Activated naive CD4-positive, alpha-beta T cell treated with anti-CD3 and anti-CD28 coated beads, Interleukin-2, amount 50 U/mL, for 16 hours (primary cell): ENCODE measurements around the gene DMD.

Experiments used
- DNase-seq: peaks from one replicate; pipeline ENCODE4 v3.0.0-alpha.2; 2020

The DMD gene

DNA sequence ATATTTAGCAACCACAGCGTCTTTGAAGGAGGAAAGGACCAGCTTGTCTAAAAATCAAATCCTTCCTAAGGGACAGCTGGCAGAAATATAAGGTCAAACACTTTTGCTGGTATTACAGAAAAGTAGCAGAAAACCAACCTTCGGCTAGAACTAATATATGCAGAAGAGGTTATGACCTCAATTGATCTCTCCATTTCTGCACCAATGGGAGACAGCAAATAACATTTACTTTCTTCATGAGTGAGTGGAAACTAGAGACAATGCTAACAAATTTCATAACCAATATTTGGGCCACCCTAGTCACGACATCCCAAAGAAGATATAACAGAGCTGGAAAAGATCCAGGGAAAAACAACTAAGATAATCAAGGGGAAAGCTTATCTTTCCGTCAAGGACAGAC is 1892.5 kb downstream of the DMD start:
- DNase-seq = no peak

DNA sequence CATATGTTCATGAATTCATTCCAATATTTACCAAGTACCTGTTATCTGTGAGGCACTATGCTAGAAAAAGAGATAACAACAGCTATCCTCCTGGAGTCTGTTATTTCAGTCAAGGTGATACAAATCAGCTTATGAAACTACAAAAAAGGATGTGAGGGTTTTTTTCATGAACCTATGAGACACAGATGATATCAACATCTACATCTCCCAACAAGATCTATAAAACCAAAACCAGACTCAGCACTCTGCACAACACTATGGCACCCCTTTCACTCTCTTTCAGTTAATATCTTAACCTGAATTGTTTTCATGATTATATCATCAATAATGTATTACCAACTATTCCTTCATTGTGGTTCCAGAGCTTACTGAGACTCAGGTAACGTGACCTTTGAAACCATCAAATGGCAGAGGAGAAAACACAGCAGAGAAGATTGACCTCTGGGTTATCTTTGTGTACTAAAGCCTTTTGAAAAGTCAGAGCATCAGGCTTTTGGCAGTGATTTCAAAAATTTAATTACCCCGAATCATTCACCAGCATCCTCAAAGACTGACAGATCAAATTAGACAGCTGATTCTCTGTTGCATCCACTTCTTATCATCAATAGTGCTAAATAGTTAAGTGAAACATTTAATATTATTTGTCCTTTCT is 1894.9 kb downstream of the DMD start:
- no peak for DNase-seq

DNA sequence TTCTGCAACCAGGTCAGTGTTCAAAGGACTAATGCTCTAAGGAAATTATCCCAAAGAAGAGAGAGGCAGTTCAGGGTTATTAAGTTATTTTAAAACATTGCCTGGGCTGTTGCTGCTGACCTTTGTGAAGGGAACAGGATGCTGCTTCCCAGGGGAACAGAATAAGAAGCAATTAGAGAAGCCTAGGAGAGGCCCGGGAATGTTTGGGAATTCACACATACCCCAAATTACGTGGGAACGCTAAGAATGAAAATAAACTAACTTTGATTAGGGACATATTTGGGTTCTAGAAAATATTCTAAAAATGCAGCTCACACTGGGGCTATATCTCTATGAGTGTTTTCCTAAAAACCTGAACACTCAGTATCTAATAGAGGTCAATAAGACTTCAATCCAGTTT is 1896.4 kb downstream of the DMD start:
- DNase-seq = no peak

DNA sequence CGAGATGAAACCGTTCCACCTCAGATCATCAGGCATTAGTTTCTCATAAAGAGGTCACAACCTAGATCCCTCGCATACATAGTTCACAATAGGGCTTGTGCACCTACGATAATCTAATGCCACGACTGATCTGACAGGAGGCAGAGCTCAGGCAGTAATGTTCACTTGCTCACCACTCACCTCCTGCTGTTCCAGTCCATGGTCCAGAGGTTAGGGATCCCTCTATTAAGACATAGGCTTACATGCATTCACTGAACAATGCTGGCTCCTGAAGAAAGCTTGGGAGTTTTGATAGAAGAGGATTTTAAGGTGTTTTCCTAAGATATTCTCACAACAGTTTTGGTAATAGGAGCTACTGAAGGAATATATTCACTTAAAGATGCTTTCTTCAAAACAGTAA is 1903.4 kb downstream of the DMD start:
- no peak for DNase-seq

DNA sequence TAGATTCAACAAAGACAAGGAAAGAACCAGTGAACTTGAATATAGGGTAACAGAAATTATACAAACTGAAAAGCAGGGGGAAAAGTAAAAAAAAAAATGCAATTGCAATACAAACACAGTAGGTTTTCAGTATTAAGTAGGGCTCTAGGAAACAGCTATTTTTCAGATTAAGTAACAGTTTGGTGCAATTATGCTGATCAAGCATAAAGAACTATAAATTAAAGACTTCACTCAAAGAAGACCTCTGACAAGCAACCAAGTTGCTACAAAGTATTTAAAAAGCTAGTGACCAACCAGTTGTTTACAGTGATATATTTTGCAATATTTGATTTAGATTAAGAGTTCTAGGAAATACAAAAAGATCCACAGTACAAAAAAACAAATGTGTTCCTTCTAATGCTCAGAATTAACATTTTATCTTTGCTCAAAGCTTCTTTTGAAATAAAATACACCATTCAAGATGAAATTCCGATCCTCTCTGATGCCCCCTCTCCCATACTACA is 1908.7 kb downstream of the DMD start:
- no peak for DNase-seq

DNA sequence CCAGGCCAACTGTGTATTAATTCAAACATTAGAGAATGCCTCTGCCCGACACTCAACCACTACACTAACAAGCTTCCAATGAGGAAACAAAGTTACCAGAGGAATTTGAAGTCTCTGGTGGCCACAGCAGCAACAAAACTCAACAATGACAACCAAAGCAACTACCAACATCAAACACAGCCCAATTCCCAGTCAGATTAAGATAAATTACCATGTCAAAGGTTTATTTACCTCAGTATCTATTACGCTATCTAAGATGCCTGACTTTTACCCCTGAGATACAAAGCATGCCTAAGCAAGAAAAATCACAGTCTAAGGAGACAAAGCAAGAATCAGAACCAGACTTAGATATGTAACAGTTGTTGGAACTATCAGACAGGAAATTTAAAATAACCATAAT is 1909.4 kb downstream of the DMD start:
- DNase-seq = no peak

DNA sequence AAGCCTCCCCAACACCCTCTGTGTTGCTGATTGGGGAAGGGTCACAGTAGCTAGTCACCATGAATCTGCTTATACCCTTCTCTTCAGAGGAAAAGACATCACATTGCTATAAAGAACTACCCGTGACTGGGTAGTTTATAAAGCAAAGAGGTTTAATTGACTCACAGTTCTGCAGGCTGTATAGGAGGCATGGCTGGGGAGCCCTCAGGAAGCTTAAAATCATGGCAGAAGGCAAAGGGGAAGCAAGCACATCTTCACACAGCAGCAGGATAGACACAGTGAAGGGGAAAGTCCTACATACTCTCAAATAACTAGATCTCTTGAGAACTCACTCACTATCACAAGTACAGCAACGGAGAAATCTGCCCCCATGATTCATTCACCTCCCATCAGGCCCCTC is 1910.1 kb downstream of the DMD start:
- DNase-seq = no peak

DNA sequence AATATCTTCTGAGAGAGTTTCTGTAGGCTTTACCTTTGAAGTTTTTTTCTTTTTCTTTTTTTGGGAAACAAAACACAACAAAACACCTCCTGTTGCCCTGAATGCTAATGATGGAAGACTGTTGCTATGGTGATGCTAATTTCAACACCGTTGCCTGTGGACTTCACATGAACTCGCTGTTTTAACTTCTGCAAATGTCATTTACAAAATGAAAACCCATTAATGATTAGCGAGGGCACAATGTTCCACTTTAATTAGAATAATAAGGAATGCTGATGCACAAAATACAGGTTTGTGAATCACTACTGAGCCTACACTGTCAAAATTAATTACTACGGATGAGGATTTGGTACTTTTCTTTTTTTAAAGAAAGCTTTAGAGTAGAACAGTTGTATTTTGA is 1912.4 kb downstream of the DMD start:
- DNase-seq = no peak

DNA sequence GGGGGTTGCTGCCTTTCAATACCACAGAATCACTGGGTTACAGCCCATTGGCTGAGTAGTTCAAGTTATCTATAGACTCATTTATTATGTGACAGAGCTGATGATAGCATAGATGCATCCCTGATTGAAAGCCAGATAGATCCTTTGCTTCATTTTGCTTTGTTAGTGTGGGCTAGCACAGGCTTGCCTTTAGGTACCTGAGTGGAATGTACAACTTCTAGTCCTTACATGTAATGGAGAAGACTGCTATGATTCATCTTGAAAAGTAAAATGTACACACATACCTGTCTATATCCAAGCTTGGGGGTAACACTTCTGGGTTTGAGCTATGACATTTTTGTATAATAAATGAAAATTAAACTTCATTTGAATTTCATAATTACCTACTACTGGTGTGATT is 1913.5 kb downstream of the DMD start:
- DNase-seq = no peak

DNA sequence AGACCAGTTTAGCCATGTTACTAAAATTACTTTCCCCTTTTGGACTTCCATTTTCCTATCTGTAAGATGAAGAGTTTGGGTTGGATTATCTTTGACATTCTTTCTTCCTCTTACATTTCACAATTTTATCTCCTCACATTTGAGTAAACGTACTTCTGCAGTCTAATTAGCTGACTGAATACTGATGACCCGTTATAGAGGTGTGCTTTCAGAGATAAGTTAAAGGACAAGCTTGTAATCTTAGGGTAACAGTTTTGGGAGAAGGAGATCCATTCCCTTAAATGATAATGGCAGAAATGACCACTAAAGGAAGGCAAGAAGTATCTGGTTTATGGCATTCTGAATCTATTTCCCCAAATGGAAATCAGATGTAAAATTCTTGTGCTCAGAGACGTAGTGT is 1916.9 kb downstream of the DMD start:
- DNase-seq = no peak

DNA sequence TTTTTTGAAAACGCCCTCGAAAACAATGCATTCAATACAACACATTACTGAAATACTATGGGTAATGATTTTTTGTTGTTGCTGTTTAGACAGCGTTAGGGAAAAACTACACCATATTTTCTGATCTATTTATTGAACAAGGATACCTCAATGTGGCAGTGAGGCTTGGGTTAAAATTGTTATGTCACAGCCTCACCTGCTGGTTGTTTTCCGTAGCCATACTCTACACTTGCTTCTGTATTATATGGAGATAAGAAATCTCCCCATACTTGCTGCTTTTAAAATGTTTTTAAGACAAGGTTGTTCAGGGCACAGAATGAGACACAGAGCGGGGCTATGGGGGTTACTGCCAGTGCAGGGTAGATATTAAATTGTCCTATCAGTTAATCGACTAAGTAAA is 1917.9 kb downstream of the DMD start:
- no peak for DNase-seq

DNA sequence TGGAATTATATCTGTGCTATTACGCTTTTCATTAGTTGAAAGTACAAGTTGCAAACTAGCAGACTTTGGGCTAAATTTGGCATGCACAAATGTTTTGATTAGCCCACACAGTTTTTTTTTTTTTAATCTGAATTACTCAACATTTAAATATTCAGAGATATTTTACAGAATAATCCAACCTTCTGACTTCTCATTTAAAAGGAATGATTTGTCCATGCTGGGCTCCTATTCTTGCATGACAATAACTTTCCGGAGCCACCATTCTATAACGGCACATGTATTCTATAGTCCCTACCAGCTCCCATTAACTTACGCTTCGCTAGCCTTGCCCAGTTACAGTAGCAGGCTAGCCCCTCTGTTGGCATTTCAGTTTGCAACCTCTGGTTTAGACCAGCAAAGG is 1920.2 kb downstream of the DMD start:
- DNase-seq = no peak

DNA sequence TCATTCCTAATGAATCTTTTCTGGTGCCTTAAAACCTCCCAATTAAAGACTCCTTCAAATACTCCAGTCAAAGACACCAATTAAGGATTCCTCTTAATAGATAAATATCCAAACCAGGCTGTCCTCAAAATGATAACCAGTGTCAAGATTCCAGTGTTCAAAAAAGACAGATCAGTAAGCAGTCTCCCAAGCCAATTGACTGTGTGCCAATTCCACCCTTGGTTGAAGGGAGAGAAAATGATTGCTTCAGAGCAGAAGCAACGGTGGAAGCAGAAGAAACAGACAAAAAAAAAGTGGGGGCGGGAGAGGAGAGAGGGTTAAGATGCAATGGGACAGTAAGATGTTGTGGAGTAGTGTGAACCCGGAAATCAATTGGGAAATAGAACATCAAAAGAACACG is 1923.5 kb downstream of the DMD start:
- DNase-seq = no peak

DNA sequence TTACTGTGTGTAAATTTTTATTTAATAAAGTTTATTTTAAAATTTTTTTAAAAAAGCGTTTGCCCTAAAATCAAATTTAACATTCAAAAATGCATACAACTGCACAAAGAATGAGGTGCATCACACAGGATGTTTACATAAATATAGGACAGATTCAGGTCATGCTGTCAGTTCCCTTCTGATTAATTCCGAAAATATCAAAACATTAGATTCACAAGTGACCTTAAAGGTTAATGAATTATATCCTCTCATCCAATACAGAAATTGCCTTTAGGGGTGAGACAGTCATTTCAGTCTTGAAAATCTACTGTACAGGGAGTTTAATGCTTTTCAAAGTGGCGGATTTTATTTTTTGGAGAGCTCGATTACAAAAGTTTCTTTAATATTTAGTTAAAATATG is 1930.8 kb downstream of the DMD start:
- DNase-seq = no peak

DNA sequence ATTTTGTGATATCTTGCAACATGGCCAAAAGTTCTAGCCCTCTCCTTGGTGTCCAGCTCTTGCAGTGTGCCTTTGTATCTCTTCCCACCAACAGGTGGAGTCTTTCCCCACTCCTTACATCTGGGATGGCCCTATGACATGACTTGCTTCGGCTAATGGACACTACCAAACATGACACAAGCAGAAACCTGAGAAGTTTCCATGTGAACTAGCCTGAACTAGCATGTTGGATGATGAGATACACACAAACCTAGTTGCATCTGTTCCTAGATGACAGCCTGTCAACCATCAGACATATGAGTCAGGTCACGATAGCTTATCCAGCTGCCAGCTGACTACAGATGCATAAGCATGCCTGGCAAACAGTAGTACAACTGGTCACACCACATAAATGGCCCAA is 1932.0 kb downstream of the DMD start:
- DNase-seq = no peak

DNA sequence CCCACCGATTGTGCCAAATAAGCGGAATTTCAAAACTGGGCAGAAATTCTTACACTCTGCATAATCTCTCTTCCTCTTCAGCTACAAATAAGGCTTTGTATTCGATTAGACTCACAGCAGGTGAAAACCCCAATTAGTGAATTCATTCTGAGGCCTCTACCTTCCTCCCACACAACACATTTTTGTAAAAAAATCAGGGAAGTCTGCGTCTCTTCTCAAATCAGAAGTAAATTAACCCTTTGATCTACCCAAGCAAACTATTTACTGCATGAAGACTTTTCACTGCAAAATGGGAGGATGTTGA is 1938.9 kb downstream of the DMD start:
- no peak for DNase-seq

DNA sequence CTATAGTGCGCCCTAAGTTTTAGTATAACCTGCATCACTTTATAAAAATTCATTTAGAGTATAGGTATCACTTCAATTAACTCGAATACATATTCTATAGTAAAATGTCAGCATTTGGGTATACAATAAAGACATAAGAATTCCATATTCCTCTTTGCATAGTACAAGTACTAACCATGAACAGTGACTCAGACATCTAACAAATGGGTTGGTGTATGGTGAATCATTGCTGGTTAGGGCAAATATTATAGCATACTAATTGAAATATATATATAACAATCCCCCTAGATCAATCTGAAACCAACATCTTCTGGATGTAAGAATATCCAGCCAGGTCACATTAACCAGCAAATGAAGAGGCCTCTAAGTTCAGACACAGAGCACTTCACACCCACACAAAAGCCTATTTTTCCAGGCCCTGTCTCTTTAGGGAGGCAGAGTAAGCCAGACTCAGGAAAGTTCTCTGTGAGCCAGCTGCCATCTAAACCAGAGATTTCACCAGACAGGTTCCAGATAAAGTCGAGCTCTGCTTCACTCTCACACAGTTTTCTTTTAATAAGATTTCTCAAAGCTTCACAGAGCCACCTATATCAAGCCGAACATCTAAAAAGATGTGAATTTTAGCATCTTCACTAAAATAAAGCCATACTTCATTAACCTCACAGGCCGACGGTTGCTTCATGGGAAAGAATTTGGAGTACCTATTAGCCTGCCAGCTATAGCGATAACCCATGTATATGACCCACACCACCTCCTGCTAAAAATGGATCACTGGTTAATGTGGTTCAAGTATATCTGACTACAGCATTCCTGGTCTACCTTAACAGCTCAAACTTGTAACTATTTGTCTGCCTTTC is 1939.5 kb downstream of the DMD start:
- DNase-seq = no peak

DNA sequence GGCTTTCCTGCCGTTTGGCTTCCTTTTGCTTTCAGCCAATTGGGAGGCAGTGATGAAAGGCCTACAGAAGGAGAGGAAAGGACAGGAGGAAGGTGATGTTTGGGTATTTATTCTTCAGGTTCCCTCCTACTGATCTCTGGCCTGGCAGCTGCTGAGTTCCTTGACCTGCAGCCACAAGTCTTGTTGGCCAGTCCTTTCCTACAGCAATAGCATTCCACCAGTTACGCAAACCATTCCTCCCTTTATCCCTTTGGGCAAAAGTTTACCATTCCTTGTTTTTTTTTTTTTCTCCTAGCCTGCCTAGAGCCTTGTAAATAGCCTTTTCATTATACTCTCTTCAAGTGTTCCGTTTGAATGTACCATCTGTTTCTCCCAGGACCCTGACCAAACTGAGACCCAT is 1941.4 kb downstream of the DMD start:
- no peak for DNase-seq

DNA sequence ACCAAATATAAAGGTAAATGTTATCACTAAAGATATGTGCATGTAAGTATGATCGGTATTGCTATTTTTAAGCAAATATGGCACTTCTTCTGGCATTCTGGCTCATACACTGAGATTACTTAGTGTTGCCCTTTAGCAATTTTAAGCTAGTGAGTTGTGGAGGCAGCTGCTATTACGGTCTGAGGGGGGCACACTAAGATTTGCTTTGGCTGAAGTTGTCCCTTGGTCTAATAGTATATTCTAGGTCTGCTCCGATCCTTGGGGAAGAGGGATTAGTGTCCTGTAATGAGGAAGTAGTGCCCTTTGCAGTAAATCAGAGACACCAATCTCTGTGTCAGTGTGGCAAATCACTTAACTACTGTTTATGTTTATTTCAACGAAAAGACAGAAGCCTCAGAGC is 1943.0 kb downstream of the DMD start:
- no peak for DNase-seq

DNA sequence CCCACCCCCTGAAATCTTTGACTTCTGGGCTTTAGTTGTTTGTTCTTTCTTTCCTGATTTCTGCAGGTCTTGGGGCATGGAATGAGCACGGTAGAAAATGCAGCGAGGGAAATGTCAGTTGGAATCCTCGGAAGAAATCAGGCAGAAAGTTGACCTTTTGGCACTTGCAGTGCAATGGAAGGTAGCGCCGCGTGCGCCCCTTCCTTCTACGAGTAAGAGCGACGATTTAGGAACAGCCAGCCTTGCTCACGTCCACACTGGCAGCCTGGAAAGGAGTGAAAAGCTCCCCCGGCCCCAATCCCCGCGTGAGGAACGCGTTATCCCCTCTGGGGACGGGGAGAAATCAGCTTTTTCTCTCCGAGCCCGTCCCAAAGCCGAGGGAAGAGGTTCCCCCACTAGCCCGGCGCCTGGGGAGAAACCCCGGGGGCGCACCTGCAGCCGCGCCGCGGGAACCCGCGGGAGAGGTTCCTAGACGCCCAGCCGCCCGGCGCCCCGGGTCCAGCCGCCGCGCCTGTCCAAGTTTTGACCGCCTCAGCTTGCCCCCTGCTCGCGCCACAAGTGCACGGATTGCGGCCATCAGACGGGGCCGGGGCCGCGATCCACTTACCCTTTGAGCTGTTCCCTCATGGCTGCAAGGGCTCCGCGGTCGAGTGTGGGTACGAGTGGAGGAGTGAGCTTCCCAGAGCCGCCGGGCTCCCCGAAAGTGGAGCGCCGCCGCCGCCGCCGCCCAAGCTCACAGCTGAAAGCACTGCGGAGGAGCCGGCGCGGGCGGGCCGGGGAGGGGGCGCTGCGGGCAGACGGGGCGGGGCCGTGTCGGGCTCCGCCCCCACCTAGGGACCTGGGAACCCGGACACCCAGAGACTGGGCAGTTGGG is 1944.9 kb downstream of the DMD start:
- no peak for DNase-seq

DNA sequence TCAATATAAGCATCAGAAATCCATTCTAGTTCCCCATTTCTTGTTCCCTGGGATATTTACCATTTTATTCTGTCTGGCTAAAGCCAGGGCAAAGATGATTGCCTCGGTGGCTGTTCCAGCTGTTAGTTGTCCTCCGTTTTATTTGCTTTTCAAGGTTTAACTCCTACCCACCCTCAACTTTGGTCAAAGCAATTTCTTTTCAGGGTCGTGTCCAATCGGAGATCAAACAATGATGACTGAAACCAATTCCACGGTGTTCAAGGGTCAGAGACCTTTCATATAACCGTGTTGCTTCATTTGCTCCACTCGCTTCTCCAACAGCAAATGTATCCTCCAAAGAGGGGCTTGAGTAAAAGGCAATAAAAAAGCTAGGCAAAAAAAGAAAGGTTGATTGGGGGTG is 1946.0 kb downstream of the DMD start:
- DNase-seq = no peak

DNA sequence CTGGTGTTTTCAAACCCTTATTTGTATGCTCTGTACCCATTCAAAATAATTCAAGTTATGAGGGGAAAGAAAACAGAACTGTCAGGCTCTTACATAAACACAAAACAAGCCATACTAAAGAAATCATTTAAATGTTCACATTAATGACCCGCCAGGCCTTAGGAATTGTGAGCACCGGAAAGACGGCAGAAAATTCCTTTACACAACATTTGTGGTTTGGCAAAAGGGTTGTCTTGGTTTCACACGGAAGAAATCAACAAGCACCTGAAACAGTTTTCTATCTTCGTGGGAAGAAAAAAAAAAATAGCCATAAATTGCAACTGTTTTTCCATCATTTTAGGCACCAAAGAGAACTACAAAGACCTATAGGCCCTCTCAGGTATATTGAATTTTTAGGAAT is 1951.0 kb downstream of the DMD start:
- DNase-seq = no peak

DNA sequence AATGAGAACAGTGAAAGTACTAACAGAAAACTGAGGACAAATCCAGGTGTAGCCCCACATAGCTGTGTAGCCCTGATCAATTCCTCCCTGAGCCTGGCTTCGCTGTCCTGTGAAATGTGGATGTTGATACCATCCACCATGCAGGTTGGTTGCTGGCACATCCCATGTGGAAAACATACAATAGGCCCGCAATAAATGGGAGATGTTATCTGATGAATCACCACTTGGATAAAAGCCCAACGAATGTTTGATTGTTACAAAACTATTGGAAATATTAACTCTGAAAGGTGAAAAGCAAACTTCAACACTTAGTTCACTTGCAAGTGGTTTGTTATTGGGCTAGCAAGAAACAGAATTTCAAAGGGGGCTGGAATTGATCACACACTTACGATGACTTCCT is 1953.2 kb downstream of the DMD start:
- no peak for DNase-seq
